GM20000 (cell line): ENCODE measurements around the gene ZSWIM2.

Experiments
- DNase-seq: peaks from one replicate; pipeline ENCODE4 v3.0.0; 2012; ENCODE audit warnings: low spot score
- TF ChIP-seq, protein P1 (sequence below): IDR thresholded peaks from 2 replicates; pipeline ENCODE4 v1.5.1; 2012; ENCODE audit warnings: mild to moderate bottlenecking, control low read depth; ENCODE audit errors: extremely low read depth, missing control alignments

ZSWIM2 gene

GRCh38 chr2:186871881-186872280 lies 22.9 kb upstream of the ZSWIM2 start:
- TF ChIP-seq, protein P1, sequence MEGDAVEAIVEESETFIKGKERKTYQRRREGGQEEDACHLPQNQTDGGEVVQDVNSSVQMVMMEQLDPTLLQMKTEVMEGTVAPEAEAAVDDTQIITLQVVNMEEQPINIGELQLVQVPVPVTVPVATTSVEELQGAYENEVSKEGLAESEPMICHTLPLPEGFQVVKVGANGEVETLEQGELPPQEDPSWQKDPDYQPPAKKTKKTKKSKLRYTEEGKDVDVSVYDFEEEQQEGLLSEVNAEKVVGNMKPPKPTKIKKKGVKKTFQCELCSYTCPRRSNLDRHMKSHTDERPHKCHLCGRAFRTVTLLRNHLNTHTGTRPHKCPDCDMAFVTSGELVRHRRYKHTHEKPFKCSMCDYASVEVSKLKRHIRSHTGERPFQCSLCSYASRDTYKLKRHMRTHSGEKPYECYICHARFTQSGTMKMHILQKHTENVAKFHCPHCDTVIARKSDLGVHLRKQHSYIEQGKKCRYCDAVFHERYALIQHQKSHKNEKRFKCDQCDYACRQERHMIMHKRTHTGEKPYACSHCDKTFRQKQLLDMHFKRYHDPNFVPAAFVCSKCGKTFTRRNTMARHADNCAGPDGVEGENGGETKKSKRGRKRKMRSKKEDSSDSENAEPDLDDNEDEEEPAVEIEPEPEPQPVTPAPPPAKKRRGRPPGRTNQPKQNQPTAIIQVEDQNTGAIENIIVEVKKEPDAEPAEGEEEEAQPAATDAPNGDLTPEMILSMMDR, result no peak
- DNase-seq, result no peak

DNA sequence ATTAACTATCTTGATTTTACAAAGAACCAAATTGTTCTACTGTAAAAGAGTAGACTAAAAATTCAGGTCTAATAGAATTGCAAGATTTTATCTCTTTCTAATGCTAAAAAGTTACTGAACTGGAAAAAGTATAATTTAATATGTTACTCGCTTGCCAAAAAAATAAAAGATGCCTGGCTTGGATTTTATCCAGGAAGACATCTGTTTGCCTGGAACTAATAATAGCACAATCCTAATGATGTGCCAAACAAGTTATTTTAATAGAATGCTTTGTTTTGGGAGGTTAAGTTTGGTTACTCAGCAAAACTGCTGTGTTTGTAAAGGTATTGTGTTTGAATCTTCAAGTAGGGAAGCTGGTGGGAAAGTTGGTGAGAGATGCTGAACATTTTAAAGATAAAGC lies 19.4 kb upstream of the ZSWIM2 start:
- TF ChIP-seq, protein P1, result no peak
- no peak for DNase-seq

DNA sequence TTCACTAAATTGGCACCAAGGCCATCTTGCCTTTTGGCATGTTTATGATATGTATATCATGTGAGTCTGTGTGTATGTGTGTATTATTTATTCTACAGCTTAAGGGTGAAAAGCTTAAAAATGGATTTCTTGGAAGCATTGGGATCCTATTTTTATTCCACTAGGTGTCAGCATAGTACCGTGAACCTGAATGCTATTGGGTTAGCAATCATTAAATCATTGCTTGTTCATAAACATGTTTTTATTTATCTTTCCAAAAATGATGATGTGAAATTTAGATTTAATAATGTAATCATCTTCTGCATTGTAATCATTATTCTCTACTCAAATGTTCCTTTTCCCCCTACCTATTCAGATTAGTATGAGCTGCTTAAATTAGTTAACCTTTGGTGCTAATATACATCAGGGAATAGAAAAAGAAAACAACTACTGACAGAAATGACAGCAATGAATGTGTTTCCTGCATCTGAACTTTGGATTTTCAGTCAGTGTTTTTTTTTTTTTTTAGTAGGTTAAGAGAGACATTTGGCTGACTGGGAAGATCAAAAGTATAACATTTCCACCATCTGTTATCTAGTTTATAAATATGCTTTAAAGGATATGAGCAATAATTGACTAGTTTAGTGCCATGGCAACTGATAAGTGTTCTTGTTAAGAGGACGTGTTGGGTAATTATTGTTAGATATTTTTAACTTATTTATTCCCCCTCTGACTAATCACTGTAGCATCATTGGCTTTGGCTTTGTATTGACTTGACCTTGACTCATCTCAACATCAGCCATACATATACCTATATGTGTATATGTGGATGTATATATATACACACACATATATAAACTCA lies 14.1 kb upstream of the ZSWIM2 start:
- DNase-seq, result peak; percentile 29
- TF ChIP-seq, protein P1, result peak; percentile 32

GRCh38 chr2:186855216-186855615 lies 6.2 kb upstream of the ZSWIM2 start:
- TF ChIP-seq, protein P1, result no peak
- no peak for DNase-seq

DNA sequence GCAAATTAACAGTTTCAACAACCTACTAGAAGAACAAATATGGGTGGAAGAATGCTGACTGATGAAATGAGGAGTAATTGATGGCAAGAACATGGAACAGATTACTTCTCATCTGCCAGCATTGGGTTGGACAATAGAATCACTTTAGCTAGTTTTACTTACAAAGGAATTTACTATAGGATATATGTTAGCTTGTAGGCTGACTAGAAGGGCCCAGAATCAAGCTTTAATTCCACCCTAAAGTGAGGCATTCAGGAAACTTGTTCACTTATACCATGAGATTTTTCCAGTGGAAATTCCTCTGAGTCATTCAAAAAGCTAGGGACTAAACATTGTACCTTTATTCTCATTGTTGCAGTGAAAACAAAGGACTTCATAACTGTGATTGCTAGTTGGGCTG lies 5.0 kb upstream of the ZSWIM2 start:
- TF ChIP-seq, protein P1, result no peak
- DNase-seq, result no peak

DNA sequence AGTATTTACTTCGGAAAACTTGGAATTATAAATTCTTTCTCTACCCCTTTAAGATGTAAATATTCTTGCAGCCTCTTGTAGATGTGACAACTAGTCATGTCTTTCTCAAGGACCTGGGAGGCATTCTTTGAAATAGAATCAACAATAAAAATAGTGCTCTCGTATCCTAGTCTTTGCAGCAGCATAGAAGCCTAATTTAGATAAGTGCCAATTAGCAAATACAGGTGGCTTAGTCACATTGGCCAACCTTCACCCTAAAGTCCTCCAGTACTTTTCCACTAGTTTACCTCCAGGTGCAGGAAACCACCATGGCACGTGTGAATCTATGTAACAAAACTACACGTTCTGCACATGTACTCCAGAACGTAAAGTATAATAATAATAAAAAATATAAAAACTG lies 3.5 kb upstream of the ZSWIM2 start:
- TF ChIP-seq, protein P1, result no peak
- no peak for DNase-seq

GRCh38 chr2:186842373-186842772 lies 6.6 kb downstream of the ZSWIM2 start:
- DNase-seq, result no peak
- TF ChIP-seq, protein P1, result no peak
